Liver (tissue), 9 donors: ENCODE results near the gene MYLK2. TPM values are rescaled to one million over a fixed set of nuclear protein-coding genes. Genes with fewer than 3 reads are reported as not detected.
"Not testable (repeated sequence)": the region's sequence is repeated elsewhere in the genome, so short reads cannot be mapped to it uniquely, and the experiment has no call there.

Experiments used
- DNase-seq: peaks from one replicate; pipeline ENCODE4 v3.0.0-alpha.2; 2017; ENCODE audit warnings: low spot score
- H3K27ac ChIP-seq, 2 donors: one replicate each; pipeline ENCODE4 v1.7.0; 2013; ENCODE audit warnings: inconsistent platforms in 2 of 2, low read length in 2 of 2, control low read depth in 1 of 2, low read depth in 1 of 2, mild to moderate bottlenecking in 1 of 2
- H3K27me3 ChIP-seq, 4 donors: one replicate each; pipeline versions ENCODE4 v1.6.1 to v1.7.0; 2013; ENCODE audit warnings: low read length in 3 of 4, inconsistent platforms in 1 of 4, mild to moderate bottlenecking in 1 of 4, moderate library complexity in 1 of 4; ENCODE audit not compliant: control insufficient read depth in 4 of 4, insufficient read depth in 4 of 4
- H3K36me3 ChIP-seq, 4 donors: one replicate each; pipeline versions ENCODE4 v1.6.1 to v1.7.0; 2013; ENCODE audit warnings: low read length in 3 of 4, mild to moderate bottlenecking in 3 of 4, low read depth in 1 of 4, moderate library complexity in 1 of 4; ENCODE audit not compliant: control insufficient read depth in 4 of 4, insufficient read depth in 3 of 4
- H3K4me1 ChIP-seq, 4 donors: one replicate each; pipeline versions ENCODE4 v1.6.1 to v1.7.0; 2013; ENCODE audit warnings: low read length in 3 of 4, mild to moderate bottlenecking in 3 of 4, moderate library complexity in 1 of 4; ENCODE audit not compliant: control insufficient read depth in 4 of 4, insufficient read depth in 4 of 4
- H3K4me3 ChIP-seq, 3 donors: one replicate each; pipeline versions ENCODE4 v1.6.1 to v1.7.0; 2013; ENCODE audit warnings: low read length in 3 of 3, control low read depth in 1 of 3, low read depth in 1 of 3, mild to moderate bottlenecking in 1 of 3
- H3K9ac ChIP-seq, 2 donors: one replicate each; pipeline ENCODE4 v1.7.0; 2013; ENCODE audit warnings: low read length in 2 of 2, mild to moderate bottlenecking in 2 of 2, moderate library complexity in 2 of 2, control low read depth in 1 of 2, low read depth in 1 of 2
- H3K9me3 ChIP-seq, 4 donors: one replicate each; pipeline versions ENCODE4 v1.6.1 to v1.7.0; 2013; ENCODE audit warnings: low read length in 3 of 4; ENCODE audit not compliant: control insufficient read depth in 4 of 4
- ATF3 ChIP-seq: IDR thresholded peaks from 2 replicates; pipeline ENCODE4 v1.6.1; 2016; ENCODE audit warnings: antibody characterized with exemption
- CTCF ChIP-seq: fragments of 150-350 bp; IDR thresholded peaks from 2 replicates; pipeline ENCODE4 v1.5.1; 2017; ENCODE audit warnings: improper control_type of control experiment, low read depth, low read length; ENCODE audit not compliant: missing input control
- EGR1 ChIP-seq, 2 donors: IDR thresholded peaks; 2 replicates each; pipeline ENCODE4 v1.6.1; 2016 to 2018; ENCODE audit warnings: antibody characterized with exemption in 2 of 2, low read depth in 2 of 2
- FOXA1 ChIP-seq: IDR thresholded peaks from 2 replicates; pipeline ENCODE4 v1.6.1; 2016; ENCODE audit warnings: antibody characterized with exemption
- FOXA2 ChIP-seq: IDR thresholded peaks from 2 replicates; pipeline ENCODE4 v1.6.1; 2016; ENCODE audit warnings: antibody characterized with exemption
- GABPA ChIP-seq, 2 donors: IDR thresholded peaks in 1 of 2; conservative IDR thresholded peaks in 1 of 2; 2 replicates each; pipeline ENCODE4 v1.6.1; 2016; ENCODE audit warnings: antibody characterized with exemption in 2 of 2, mild to moderate bottlenecking in 1 of 2, moderate library complexity in 1 of 2
- HNF4A ChIP-seq, 2 donors: conservative IDR thresholded peaks; 2 replicates each; pipeline ENCODE4 v1.6.1; 2016; ENCODE audit warnings: antibody characterized with exemption in 2 of 2, mild to moderate bottlenecking in 2 of 2
- HNF4G ChIP-seq: IDR thresholded peaks from 2 replicates; pipeline ENCODE4 v1.6.1; 2016; ENCODE audit warnings: antibody characterized with exemption
- JUND ChIP-seq, 2 donors: IDR thresholded peaks; 2 replicates each; pipeline ENCODE4 v1.6.1; 2016; ENCODE audit warnings: antibody characterized with exemption in 2 of 2
- MAX ChIP-seq: IDR thresholded peaks from 2 replicates; pipeline ENCODE4 v1.6.1; 2016; ENCODE audit warnings: antibody characterized with exemption
- NR2F2 ChIP-seq: IDR thresholded peaks from 2 replicates; pipeline ENCODE4 v1.6.1; 2016; ENCODE audit warnings: antibody characterized with exemption
- RAD21 ChIP-seq, 2 donors: IDR thresholded peaks; 2 replicates each; pipeline ENCODE4 v1.6.1; 2016; ENCODE audit warnings: antibody characterized with exemption in 2 of 2, mild to moderate bottlenecking in 2 of 2
- REST ChIP-seq: IDR thresholded peaks from 2 replicates; pipeline ENCODE4 v1.6.1; 2016; ENCODE audit warnings: antibody characterized with exemption, mild to moderate bottlenecking
- RXRA ChIP-seq, 2 donors: IDR thresholded peaks; 2 replicates each; pipeline ENCODE4 v1.6.1; 2017 to 2018; ENCODE audit warnings: antibody characterized with exemption in 2 of 2, mild to moderate bottlenecking in 1 of 2
- SP1 ChIP-seq: IDR thresholded peaks from 2 replicates; pipeline ENCODE4 v1.6.1; 2018; ENCODE audit warnings: antibody characterized with exemption, mild to moderate bottlenecking
- TAF1 ChIP-seq: conservative IDR thresholded peaks from 2 replicates; pipeline ENCODE4 v1.6.1; 2016; ENCODE audit warnings: antibody characterized with exemption, mild to moderate bottlenecking
- YY1 ChIP-seq: IDR thresholded peaks from 2 replicates; pipeline ENCODE4 v1.6.1; 2016; ENCODE audit warnings: antibody characterized with exemption, mild to moderate bottlenecking
- ZBTB33 ChIP-seq: IDR thresholded peaks from 2 replicates; pipeline ENCODE4 v1.6.1; 2016; ENCODE audit warnings: antibody characterized with exemption
- whole genome bisulfite sequencing: extraction: QIAGEN DNeasy Blood & Tissue Kit; methylation state at CpG from one replicate; pipeline ENCODE4 v1.1.7; 2013; 5-methylcytosine and 5-hydroxymethylcytosine counted together
- polyA plus RNA-seq, 2 donors: library from polyadenylated mRNA; stranded (reverse) in 1 of 2; unstranded in 1 of 2; fragments of 200-250 nt in 1 of 2; fragments of >200 nt in 1 of 2; fragmentation: Nextera tagmentation in 1 of 2; extraction: Ambion mirVana in 1 of 2; gene quantifications; one replicate each; pipeline versions ENCODE4 v1.2.1 to v1.2.3, GENCODE V29; 2013 to 2015
- total RNA-seq, 2 donors: library from RNA; depleted of rRNA; stranded (reverse); fragments of >200 nt; gene quantifications; one replicate each; pipeline ENCODE4 v1.2.3, GENCODE V29; 2014
- donor health status: healthy.
- donor health status: healthy.
- donor health status: healthy.
- donor health status: healthy.
- donor health status: healthy.

MYLK2 gene
- total and polyA plus RNA-seq, 4 donors, result 0.08 to 0.19 TPM; not detected in 2

- H3K9ac ChIP-seq, result no peak overlapping the region
- peaks cover 0 to 10% (median 2%) of the 10 kb centered on the region in 4 donors for H3K4me1 ChIP-seq
- 68% methylated on average over 2 of the region's 2 CpGs for WGBS
- no peak for TF ChIP-seq JUND (IDR thresholded peaks at IDR 0.05)
- TF ChIP-seq CTCF, result no peak
- no peak for TF ChIP-seq RXRA (IDR thresholded peaks at IDR 0.05)
- no peak for TF ChIP-seq NR2F2
- TF ChIP-seq FOXA2, result no peak
- no peak for TF ChIP-seq MAX
- H3K9me3 ChIP-seq, result no peaks in the 10 kb centered on the region
- no peaks in the 10 kb centered on the region for H3K36me3 ChIP-seq
- no peak for DNase-seq
- H3K27me3 ChIP-seq, result no peaks in the 10 kb centered on the region
- no peak overlapping the region for H3K4me3 ChIP-seq
- no peak overlapping the region for H3K27ac ChIP-seq
Measured at GRCh38 chr20:31827059-31827458, 7.9 kb downstream of the MYLK2 start.

- H3K4me1 ChIP-seq, H3K9ac ChIP-seq, H3K27ac ChIP-seq, H3K36me3 ChIP-seq, DNase-seq, H3K9me3 ChIP-seq, H3K4me3 ChIP-seq, H3K27me3 ChIP-seq: not testable (repeated sequence)
- 96% methylated on average over 11 of the region's 11 CpGs for WGBS
Measured at GRCh38 chr20:31828016-31828415, 8.9 kb downstream of the MYLK2 start.

- Histone ChIP-seq H3K9me3 (no peaks in the 10 kb centered on the region), H3K4me3 (no peak overlapping the region), H3K4me1 (no peaks in the 10 kb centered on the region), H3K36me3 (no peaks in the 10 kb centered on the region), H3K27ac (no peak overlapping the region), H3K27me3 (no peaks in the 10 kb centered on the region), H3K9ac (no peak overlapping the region)
- WGBS, result 85% methylated on average over 6 of the region's 6 CpGs
- no peak for DNase-seq
- TF ChIP-seq SP1 (no peak), EGR1 (IDR thresholded peaks at IDR 0.05; ENCODE audit: low read depth in 2 of 2) (no peak), RAD21 (IDR thresholded peaks at IDR 0.05) (no peak), YY1 (no peak), RXRA (IDR thresholded peaks at IDR 0.05) (no peak), HNF4A (conservative IDR thresholded peaks at IDR 0.05) (no peak), ZBTB33 (no peak), REST (no peak), MAX (no peak), JUND (IDR thresholded peaks at IDR 0.05) (no peak), HNF4G (no peak), NR2F2 (no peak), TAF1 (no peak), FOXA1 (no peak), ATF3 (no peak), CTCF (no peak), GABPA (IDR thresholded peaks at IDR 0.05 in 1 of 2, conservative IDR thresholded peaks at IDR 0.05 in 1 of 2) (no peak), FOXA2 (no peak)
Measured at GRCh38 chr20:31829731-31830130, 10.6 kb downstream of the MYLK2 start.
